Stimulated activated naive CD4-positive, alpha-beta T cell (primary cell): Measurements from ENCODE around the gene WRAP53.

Source experiments
- DNase-seq, 6 experiments: peaks; one replicate each; lab custom pipeline; 2025; lab: John Stamatoyannopoulos, UW

The WRAP53 gene

DNA sequence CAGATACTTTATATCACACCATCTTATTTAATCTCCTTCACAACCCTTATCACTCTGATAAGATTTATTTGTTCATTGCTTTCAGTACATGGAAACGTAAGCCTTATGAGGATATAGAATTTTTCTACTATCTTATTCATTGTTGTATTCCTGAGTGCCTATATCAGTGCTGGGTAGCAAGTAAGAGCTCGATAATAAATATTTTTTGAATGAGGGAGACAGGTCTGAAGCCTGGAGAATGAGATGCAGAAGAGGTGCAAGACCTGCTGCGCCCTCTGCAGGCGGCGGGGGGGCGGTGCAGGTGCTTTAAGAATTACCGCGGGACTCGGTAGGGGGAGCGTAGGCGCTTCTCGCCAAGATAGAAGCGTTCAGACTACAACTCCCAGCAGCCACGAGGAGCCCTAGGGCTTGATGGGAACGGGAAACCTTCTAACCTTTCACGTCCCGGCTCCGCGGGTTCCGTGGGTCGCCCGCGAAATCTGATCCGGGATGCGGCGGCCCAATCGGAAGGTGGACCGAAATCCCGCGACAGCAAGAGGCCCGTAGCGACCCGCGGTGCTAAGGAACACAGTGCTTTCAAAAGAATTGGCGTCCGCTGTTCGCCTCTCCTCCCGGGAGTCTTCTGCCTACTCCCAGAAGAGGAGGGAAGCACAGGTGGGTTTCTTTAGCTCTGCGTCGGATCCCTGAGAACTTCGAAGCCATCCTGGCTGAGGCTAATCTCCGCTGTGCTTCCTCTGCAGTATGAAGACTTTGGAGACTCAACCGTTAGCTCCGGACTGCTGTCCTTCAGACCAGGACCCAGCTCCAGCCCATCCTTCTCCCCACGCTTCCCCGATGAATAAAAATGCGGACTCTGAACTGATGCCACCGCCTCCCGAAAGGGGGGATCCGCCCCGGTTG, at the start of gene WRAP53:
TSS of gene WRAP53 (plus strand) at position 570 of the 900 bp plus-strand sequence. CDS start at position 742, 172 bp downstream.
- DNase-seq: peak; percentile 91 to 96 (median 94)

DNA sequence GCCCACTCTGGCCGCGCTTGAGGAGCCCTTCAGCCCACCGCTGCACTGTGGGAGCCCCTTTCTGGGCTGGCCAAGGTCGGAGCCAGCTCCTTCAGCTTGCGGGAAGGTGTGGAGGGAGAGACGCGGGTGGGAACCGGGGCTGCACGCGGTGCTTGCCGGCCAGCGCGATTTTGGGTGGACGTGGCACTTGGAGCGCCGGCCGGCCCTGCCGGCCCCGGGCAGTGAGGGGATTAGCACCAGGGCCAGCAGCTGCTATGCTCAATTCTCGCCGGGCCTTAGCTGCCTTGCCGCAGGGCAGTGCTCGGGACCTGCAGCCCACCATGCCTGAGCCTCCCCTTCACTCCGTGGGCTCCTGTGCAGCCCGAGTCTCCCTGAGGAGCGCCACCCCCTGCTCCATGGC, 47.5 kb upstream of the WRAP53 start:
- DNase-seq: no peak

DNA sequence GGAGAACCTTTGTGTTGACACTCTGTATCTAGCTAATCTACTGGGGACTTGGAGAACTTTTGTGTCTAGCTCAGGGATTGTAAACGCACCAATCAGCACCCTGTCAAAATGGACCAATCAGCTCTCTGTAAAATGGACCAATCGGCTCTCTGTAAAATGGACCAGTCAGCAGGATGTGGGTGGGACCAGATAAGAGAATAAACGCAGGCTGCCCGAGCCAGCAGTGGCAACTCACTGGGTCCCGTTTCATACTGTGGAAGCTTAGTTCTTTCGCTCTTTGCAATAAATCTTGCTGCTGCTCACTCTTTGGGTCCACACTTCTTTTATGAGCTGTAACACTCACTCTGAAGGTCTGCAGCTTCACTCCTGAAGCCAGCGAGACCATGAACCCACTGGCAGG, 46.6 kb upstream of the WRAP53 start:
- DNase-seq: peak in 2 of 6 experiments; percentile 19 to 20

DNA sequence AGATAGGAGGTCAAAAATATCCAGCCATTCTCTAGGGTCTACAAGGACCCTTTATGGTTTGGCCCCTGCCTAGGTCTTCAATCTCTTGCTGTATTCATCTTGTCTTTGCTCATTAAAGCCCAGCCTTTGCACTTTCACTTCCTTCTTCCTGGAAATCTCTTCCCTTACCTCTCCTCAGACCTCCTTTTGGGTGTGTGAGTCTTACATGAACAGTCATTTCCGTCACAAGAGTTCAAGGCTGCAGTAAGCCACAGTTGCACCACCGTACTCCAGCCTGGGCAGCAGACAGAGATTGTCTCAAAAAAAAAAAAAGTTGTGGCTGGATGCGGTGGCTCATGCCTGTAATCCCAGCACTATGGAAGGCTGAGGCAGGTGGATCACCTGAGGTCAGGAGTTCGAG, 43.5 kb upstream of the WRAP53 start:
- DNase-seq: no peak

DNA sequence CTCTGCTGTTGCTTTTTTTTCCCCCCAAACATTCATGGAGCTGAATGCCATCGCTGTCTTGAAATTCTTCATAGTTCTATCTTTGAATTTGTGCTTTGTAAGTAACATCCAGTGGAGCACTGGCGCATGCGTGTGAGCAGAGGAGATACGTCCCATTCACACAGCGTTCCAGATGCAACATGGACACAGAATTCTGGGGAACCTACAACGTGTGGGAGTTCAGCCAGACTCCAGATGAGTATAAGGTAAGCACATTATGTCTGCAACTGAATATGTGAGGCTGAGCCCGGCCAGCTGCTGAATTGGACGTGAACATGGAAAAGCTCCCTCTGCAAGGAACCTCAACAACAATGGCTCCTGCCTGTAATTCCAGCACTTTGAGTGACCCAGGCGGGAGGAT, 41.8 kb upstream of the WRAP53 start:
- DNase-seq: no peak

DNA sequence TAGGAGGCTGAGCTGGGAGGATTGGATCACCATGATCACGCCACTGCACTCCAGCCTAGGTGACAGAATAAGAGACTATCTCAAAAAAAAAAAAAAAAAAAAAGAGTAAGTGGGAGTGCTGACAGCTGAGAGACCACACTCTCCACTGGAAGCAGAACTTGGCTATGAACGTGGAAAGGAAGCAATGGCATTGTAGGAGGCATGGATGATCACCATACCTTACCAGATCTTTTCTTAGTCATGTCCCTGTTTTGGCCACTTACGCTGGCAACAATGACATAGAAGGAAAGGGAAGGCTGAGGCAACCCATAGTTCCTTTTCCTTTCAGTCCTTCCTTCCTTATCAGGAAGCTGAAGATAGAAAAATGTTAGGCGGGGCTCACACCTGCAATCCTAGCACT, 41.3 kb upstream of the WRAP53 start:
- no peak for DNase-seq

DNA sequence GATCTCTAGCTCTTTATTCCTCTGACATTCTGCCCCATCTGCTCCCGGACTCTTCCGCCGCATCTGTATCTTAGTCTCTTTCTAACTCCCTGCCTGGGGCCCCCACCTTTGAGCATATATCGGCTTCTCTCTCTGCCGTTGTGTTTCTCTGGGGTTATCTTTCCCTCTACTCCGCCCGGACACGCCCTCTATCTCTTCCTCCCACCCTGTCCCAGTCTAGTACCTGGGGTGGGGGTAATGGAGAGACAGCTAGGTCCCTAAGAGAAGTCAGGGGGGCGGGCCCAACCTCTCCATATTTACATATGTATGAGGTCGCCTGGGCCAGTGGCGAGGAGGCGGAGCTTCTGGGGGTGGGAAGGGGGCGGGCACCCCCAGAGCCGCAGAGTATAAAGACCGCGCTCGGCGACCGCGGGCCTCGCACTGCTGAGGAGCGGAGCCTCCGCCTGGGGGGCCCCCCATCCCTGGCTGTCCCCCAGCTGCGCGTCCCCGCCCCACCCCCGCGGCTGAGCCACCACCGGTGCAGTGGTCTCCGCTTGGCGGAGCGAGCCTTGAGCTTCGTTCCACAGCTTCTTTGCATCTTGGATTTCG, 37.7 kb upstream of the WRAP53 start, which contains the start of gene ATP1B2:
TSS of gene ATP1B2 (plus strand) at position 418 of the 588 bp plus-strand sequence. CDS start 593 bp downstream, outside the sequence.
- DNase-seq: peak; percentile 51 to 84 (median 70)

DNA sequence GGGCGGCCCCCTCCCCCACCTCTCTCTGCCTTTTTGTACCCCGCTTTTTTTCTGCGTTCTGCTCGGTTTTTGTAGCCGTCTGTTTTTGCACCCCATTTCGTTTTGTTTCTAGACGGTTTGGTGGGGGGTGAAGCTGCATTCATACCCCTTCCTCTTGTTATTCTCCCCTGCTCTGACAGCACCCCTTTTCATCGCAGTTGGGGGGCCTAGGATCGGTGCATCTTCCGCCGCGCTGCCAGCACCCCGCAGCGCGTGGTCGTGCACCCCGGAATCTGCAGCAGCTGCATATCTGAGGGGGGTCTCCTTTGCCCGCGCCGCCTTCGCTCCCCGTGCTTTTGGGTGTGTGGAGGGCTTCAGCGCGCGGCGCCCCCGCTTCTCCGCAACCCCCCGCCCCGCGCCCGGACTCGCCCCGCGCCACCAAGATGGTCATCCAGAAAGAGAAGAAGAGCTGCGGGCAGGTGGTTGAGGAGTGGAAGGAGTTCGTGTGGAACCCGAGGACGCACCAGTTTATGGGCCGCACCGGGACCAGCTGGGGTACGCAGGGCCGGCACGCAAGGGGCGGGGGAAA, 37.1 kb upstream of the WRAP53 start:
- DNase-seq: peak in 2 of 6 experiments; percentile 25 to 34

DNA sequence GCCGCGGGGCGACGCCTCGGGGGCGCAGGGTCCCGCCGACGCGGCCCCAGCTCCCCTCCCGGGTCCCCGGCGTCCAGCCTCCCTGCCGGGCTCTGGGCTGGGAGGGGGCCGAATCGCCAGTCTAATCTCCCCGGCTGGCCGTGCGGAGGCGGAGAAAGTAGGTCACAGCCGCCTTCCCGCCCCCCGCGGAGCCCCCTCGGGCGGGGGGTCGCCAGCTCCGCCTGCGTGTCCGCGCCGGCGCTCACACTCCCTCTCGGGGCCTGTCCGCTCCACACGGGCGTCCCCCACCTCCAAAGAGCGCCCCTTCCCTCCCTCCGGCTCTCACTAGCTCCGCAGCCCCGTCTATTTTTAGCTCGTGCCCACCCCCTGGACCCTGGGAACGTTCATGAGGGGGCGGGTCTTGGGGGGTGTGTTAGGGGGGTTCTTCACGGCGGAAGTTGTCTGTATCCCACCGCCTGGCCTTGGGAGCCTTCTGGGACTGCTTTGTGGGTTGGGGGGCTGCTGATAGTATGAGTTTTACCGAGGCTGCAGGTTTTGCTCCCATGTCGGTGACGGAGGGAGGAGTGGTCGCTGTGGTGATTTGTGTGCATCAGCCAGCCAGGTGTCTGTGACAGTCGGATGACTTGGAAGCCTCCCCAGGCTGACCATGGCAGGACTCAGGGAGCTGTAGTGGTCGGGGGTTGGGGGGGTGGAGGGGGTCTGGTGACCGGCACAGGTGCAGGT, 36.5 kb upstream of the WRAP53 start:
- no peak for DNase-seq

DNA sequence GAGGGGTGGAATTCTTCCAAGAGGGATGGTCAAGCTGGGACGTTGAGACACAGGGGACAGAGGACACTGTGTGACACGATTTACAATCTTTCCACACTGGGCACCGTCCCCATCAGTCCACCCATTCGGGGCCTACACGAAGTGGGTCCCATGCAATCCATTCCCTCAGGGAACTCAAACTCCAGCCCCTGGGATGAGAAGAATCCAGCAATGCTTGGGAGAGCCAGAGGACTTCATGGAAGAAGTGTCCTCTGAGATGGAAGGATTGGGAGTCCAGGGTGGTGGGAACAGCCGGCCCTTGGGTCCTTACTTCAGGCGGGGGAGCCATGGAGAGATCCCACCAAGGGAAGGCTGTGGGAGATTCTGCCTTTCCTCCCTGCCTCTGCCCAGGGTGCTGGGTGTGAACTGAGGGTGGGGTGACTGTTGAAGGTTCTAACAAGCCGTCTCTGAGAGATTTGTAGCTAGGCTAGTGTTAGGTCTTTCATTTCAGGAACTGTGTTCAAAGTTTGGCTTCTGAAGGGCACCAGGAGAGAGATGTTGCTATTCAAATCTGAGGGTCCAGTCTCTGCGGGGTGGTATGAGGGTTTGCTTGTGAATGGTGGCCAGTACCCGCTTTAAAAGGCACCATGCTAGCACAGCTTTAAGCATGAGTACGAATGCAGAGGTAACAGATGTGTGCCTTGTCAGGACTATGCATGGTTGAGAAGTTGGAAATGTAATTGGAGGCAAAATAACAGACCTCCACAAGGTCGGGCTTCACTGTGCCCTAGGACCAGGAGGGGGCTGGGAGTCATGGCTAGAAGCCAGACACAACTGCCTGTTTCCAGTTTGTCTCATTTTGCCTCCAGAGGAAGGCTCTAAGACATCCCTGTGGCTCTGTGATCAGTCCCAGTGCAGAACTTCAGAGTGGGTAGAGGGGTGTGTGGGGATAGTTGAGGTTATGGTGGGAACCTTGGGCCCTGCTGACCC, 35.6 kb upstream of the WRAP53 start:
- DNase-seq: no peak

DNA sequence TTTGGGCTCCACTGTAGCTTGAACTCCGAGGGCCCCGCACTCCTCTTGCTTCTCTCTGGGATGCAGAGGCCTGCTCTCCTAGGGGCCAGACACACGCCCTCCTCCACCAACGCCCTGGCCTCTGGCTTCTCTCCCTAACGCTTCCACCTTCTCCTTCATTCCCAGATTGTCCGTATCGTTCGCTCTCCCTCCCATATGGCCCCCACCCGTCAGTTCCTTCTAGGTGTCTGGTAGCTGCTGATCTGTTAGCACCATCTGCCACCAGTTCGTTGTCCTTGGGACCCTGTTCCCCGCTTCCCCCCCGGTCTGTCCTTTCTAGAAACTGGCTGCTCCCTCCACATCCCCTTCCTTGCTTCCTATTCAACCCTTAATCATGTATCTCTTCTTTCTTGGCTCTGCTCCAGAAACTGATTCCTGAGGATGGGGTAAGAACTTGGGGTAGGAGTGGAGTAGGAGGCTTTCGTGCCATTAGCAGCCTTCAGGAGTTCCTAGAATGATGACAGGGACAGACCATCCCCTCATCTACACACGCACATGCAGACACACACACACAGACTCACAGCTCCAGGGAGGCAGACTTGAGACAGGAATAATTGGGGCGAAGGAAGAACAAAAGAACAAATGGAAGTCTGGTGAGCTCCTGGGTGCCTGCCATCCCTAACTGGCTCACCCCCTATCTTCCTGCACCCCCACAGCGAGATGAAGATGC, 33.3 kb upstream of the WRAP53 start:
- no peak for DNase-seq

DNA sequence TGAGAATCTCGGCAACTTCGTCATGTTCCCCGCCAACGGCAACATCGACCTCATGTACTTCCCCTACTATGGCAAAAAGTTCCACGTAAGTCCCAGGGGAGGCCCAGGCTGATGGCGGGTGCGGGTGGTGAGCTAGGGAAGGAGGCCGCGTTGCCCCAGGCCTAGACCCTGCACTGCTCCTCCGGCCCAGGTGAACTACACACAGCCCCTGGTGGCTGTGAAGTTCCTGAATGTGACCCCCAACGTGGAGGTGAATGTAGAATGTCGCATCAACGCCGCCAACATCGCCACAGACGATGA, 32.8 kb upstream of the WRAP53 start:
- no peak for DNase-seq

DNA sequence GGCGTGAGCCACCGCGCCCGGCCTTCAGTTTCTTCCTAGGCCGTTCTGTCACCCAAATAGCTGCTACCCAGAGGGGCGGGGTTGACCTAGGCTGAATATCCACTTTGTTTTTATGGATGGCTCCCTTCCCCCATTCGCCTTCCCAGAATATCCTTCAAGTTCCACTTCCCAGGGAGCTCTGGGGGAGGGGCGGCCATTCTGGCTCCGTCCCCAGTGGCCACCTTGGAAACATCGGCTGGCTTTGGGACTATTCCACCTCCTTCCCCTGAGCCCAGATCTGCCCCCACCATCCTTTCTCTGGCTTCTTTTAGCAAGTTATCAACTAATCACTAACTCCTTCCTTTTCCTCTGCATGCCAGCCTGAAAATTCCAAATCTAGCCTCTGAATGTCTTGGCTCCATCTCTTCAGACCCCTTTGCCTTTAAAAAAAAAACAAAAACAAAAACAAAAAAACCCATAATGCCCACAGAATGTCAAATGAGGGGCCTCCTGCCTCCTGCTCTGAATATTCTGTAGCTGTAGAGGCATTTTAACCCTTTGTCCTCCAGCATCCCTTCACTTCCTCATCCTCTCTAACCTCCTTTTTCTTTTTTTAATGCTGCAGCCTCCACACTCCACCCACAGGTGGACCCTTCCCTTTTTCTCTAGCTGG, 31.2 kb upstream of the WRAP53 start:
- DNase-seq: no peak

DNA sequence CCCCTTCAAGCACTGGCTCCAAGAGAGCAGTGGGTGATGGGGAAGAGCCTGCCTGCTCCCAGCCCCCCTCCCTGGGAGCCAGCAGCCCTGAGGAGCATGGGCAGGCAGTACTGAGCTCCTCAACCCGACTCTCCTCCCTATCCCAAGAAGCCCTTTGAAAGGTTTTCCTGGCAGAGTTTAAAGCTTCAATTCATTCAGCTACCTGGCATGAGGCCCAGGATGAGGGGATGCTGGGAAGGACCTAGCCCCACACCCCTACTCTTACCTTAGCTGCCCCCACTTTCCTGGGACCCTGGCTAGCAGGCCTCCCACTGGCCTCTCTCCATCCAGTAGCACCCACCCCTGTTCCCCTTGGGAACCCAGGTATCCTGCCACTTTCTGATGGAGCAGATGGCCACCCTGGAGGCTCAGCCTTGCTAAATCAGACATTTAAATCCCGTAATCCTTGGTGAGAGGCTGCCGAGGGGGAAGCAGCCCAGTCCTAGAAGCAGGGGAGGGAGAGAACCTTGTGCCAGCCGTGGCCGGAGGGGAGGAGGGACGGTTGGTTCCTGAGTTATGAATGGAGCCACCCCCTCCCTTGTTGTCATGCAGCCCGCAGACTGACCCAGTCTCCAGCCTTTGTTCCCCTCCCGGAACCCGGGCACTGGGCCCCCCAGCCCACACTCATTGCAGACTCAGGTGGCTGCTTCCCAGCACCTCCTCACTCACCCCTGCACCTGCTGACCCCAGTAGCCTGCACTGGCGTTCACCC, 20.4 kb upstream of the WRAP53 start:
- DNase-seq: no peak

DNA sequence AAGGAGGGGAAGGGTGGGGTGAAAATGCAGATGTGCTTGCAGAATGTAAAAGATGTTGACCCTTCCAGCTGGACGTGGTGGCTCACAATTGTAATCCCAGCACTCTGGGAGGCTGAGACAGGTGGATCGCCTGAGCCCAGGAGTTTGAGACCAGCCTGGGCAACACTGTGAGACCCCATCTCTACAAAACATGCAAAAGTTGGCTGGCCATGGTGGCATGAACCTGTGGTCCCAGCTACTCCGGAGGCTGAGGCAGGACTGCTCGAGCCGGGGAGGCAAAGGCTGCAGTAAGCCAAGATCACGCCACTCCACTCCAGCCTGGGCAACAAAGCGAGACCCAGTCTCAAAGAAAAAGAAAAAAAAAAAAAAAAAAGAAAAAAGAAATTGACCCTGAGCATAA, 19.8 kb upstream of the WRAP53 start:
- no peak for DNase-seq

DNA sequence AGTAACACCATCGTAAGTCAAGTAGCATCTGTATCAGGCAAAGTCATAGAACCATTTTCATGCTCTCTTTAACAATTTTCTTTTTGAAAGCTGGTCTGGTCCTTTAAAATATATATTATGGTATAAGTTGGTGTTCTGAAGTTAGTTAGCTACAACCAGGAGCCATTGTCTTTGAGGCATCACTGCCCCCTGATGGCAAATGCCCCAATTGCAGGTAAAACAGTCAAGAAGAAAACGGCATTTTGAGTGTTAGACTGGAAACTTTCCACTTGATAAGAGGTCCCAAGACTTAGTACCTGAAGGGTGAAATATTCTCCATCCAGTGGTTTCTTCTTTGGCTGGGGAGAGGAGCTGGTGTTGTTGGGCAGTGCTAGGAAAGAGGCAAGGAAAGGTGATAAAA, 15.0 kb upstream of the WRAP53 start:
- peak in 4 of 6 experiments; percentile 4 to 20 (median 8) for DNase-seq

DNA sequence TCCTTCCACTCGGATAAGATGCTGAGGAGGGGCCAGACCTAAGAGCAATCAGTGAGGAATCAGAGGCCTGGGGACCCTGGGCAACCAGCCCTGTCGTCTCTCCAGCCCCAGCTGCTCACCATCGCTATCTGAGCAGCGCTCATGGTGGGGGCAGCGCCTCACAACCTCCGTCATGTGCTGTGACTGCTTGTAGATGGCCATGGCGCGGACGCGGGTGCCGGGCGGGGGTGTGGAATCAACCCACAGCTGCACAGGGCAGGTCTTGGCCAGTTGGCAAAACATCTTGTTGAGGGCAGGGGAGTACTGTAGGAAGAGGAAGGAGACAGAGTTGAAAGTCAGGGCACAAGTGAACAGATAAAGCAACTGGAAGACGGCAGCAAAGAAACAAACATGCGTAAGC, 13.3 kb upstream of the WRAP53 start:
- no peak for DNase-seq

DNA sequence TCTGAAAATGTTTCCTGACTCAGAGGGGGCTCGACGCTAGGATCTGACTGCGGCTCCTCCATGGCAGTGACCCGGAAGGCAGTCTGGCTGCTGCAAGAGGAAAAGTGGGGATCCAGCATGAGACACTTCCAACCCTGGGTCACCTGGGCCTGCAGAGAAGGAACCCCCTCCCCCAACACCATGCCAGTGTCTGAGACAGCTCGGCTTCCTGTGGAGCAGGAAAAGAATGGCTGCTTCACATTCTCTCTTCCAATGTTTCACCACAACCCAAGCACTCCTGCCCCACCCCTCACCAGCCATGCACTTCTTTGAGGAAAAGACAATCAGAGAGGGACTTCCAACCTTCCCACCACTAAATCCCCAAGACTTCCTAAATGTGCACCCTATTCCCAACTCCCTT, 11.7 kb upstream of the WRAP53 start:
- DNase-seq: no peak

DNA sequence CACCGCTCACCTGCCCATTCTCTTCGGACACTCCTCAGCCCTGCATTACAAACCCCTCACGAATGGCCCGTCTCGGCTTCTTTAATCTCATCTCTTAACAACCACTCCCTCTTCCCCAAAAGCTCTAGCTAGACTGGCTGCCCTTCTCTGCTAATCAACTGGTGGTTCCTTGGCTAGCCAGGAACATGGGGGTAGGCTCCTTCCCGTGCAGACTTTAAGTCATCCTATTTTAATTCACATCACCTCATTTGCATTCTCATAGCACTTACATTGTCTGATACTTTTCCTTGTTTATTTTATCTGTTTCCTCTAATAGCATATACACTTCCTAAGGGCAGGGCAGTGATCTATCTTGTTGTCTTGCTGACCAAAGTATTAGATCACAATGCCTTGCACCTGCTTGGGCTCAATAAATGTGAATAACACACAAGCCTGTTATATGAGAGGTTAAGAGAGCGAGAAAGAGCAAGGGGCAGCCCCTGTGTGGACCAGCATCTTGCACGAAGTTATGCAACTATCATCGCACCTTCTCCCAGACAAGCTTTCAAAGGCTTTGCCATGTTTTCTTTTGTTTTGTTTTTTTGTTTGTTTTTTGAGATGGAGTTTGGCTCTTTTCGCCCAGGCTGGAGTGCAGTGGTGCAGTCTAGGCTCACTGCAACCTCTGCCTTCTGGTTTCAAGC, 10.7 kb upstream of the WRAP53 start:
- no peak for DNase-seq
